Neuronal stem cell (in vitro differentiated cells): ENCODE measurements around the gene SAG.
"Not testable (repeated sequence)": the region's sequence is repeated elsewhere in the genome, so short reads cannot be mapped to it uniquely, and the experiment has no call there.

Experiments
- DNase-seq: peaks from one replicate; pipeline ENCODE4 v3.0.0-alpha.2; 2013; ENCODE audit warnings: low spot score
- H2AFZ ChIP-seq: one replicate; pipeline ENCODE4 v1.6.1; 2013; ENCODE audit warnings: mild to moderate bottlenecking, low read length, inconsistent platforms
- H2AK5ac ChIP-seq: 2 replicates; pipeline ENCODE4 v1.6.1; 2013; ENCODE audit warnings: low read depth, mild to moderate bottlenecking, inconsistent platforms, low read length, moderate library complexity, mixed read lengths
- H2BK120ac ChIP-seq: 2 replicates; pipeline ENCODE4 v1.6.1; 2013; ENCODE audit warnings: low read depth, mild to moderate bottlenecking, inconsistent platforms, low read length, moderate library complexity, mixed read lengths
- H2BK12ac ChIP-seq: one replicate; pipeline ENCODE4 v1.6.1; 2013; ENCODE audit warnings: low read length, inconsistent platforms
- H2BK15ac ChIP-seq: 2 replicates; pipeline ENCODE4 v1.6.1; 2013; ENCODE audit warnings: mild to moderate bottlenecking, low read length, inconsistent platforms, mixed read lengths
- H2BK5ac ChIP-seq: one replicate; pipeline ENCODE4 v1.6.1; 2013; ENCODE audit warnings: inconsistent platforms, mild to moderate bottlenecking, low read length, moderate library complexity
- H3K14ac ChIP-seq: one replicate; pipeline ENCODE4 v1.6.1; 2013; ENCODE audit warnings: low read length, inconsistent platforms
- H3K18ac ChIP-seq: 2 replicates; pipeline ENCODE4 v1.6.1; 2013; ENCODE audit warnings: low read length, inconsistent platforms
- H3K23ac ChIP-seq: 2 replicates; pipeline ENCODE4 v1.6.1; 2013; ENCODE audit warnings: low read depth, mild to moderate bottlenecking, mixed read lengths, low read length, inconsistent platforms; ENCODE audit not compliant: poor library complexity
- H3K27ac ChIP-seq: replicated peaks from 3 replicates; pipeline ENCODE4 v1.5.1; 2013; ENCODE audit warnings: low read length, inconsistent platforms
- H3K27me3 ChIP-seq, 3 experiments: 2 replicates each; pipeline ENCODE4 v1.6.1; 2013; ENCODE audit warnings: low read length in 3 of 3, mild to moderate bottlenecking in 2 of 3, inconsistent platforms in 1 of 3, low read depth in 1 of 3, mixed read lengths in 1 of 3, moderate library complexity in 1 of 3; ENCODE audit not compliant: control insufficient read depth in 3 of 3, insufficient read depth in 3 of 3
- H3K36me3 ChIP-seq, 2 donors: replicated peaks in 1 of 2; 2 replicates each; pipeline ENCODE4 v1.6.1; 2013; ENCODE audit warnings: low read length in 2 of 2; ENCODE audit not compliant: control insufficient read depth in 2 of 2, insufficient read depth in 2 of 2
- H3K4ac ChIP-seq: 2 replicates; pipeline ENCODE4 v1.6.1; 2013; ENCODE audit warnings: inconsistent platforms, mild to moderate bottlenecking, low read length, moderate library complexity
- H3K4me1 ChIP-seq, 2 donors: 1 replicate in 1 of 2; 2 replicates in 1 of 2; pipeline ENCODE4 v1.6.1; 2013; ENCODE audit warnings: low read length in 2 of 2, low read depth in 1 of 2; ENCODE audit not compliant: control insufficient read depth in 2 of 2, insufficient read depth in 1 of 2
- H3K4me2 ChIP-seq: one replicate; pipeline ENCODE4 v1.6.1; 2013; ENCODE audit warnings: mild to moderate bottlenecking, low read length, inconsistent platforms; ENCODE audit not compliant: insufficient read depth, poor library complexity, severe bottlenecking
- H3K4me3 ChIP-seq, 2 donors: 2 replicates each; pipeline ENCODE4 v1.5.1; 2013; ENCODE audit warnings: low read length in 2 of 2, mild to moderate bottlenecking in 2 of 2, inconsistent platforms in 1 of 2, moderate library complexity in 1 of 2
- H3K79me1 ChIP-seq: one replicate; pipeline ENCODE4 v1.6.1; 2013; ENCODE audit warnings: low read depth, mild to moderate bottlenecking, inconsistent platforms, low read length, moderate library complexity
- H3K9ac ChIP-seq: one replicate; pipeline ENCODE4 v1.6.1; 2013; ENCODE audit warnings: mild to moderate bottlenecking, low read depth, low read length, inconsistent platforms; ENCODE audit not compliant: poor library complexity
- H3K9me3 ChIP-seq, 2 donors: replicated peaks in 1 of 2; 2 replicates each; pipeline versions ENCODE3 to v1.6.1; 2013; ENCODE audit warnings: low read length in 2 of 2, mild to moderate bottlenecking in 2 of 2, inconsistent platforms in 1 of 2, low read depth in 1 of 2, mixed read lengths in 1 of 2, moderate library complexity in 1 of 2; ENCODE audit not compliant: control insufficient read depth in 2 of 2, insufficient read depth in 1 of 2
- H4K8ac ChIP-seq: one replicate; pipeline ENCODE4 v1.6.1; 2013; ENCODE audit warnings: low read depth, mild to moderate bottlenecking, inconsistent platforms, low read length, moderate library complexity
- H4K91ac ChIP-seq: one replicate; pipeline ENCODE4 v1.6.1; 2013; ENCODE audit warnings: low read length, low read depth, mild to moderate bottlenecking, inconsistent platforms; ENCODE audit not compliant: poor library complexity
- WGBS, 2 donors: extraction: QIAGEN DNeasy Blood & Tissue Kit; methylation state at CpG; one replicate each; pipeline ENCODE4 v1.1.7; 2013; ENCODE audit warnings: missing lambda C conversion rate in 2 of 2, mixed read lengths in 1 of 2; ENCODE audit not compliant: insufficient read length in 2 of 2, insufficient replicate concordance in 1 of 2; ENCODE audit errors: extremely low coverage in 2 of 2; 5-methylcytosine and 5-hydroxymethylcytosine counted together

SAG gene

DNA sequence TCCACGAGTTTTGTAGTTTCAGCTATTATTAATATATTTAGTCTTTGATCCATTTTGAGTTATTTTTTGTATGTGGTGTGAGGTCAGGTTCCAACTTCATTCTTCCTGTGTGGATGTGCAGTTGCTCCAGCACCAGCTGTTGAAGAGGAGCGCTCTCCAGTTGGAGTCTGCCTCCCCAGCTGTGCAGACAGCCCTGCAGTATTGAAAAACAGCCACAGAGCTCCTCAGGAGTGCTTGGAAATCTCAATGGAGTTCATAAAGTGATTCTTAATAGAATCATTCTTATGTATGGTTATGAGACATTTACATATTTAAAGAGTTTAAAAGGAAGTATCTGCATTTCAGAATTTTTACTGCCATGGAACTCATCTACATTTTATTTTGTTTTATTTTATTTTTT, 64.0 kb downstream of the SAG start:
- no peak overlapping the region for H3K9ac ChIP-seq
- peaks cover 0 to 10% of the 10 kb centered on the region in 2 donors for H3K36me3 ChIP-seq
- H3K23ac ChIP-seq, result no peak overlapping the region
- no peak overlapping the region for H2BK12ac ChIP-seq
- H2AK5ac ChIP-seq, result no peak overlapping the region
- H3K9me3 ChIP-seq, result peaks cover 0 to 7% of the 10 kb centered on the region in 2 donors
- H3K79me1 ChIP-seq, result no peaks in the 10 kb centered on the region
- no peak overlapping the region for H2BK120ac ChIP-seq
- WGBS, 2 donors, result no CpG with 5 or more reads among the region's 2 CpGs
- H3K18ac ChIP-seq, result no peak overlapping the region
- H3K27ac ChIP-seq, result no peak overlapping the region
- H4K8ac ChIP-seq, result no peak overlapping the region
- no peaks in the 10 kb centered on the region for H3K27me3 ChIP-seq
- no peak overlapping the region for H3K4me2 ChIP-seq
- H2BK15ac ChIP-seq, result no peak overlapping the region
- H3K4me3 ChIP-seq, result no peak overlapping the region
- H2AFZ ChIP-seq, result no peak overlapping the region
- no peak for DNase-seq
- H3K4ac ChIP-seq, result no peak overlapping the region
- no peak overlapping the region for H3K14ac ChIP-seq
- no peak overlapping the region for H2BK5ac ChIP-seq
- H3K4me1 ChIP-seq, result peaks cover 0 to 3% of the 10 kb centered on the region in 2 donors
- no peak overlapping the region for H4K91ac ChIP-seq

DNA sequence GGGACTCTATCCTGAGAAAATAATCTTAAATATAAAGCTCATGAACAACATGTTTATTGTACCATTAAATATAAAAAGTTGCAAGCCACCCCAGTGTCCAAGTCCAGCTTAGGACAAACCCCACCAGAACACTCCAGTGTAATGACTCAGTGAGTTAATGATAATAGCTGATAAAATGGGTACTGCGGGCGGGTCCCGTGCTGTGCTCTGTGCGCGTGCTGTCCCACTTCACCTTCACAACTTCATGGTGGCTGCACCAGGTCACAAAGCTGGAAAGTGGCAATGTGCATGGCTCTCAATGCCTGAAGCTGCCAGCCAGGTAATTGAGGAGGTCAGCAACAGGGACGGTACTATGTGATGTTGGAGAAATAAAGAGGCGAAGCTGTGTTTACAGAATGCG, 65.2 kb downstream of the SAG start:
- no peak overlapping the region for H3K23ac ChIP-seq
- no peak overlapping the region for H2BK12ac ChIP-seq
- no peaks in the 10 kb centered on the region for H3K27me3 ChIP-seq
- no peak overlapping the region for H3K4me2 ChIP-seq
- H2BK5ac ChIP-seq, result no peak overlapping the region
- peak overlapping the region in 1 of 2 donors; percentile 11 for H3K4me3 ChIP-seq
- no peak overlapping the region for H2AK5ac ChIP-seq
- H2AFZ ChIP-seq, result no peak overlapping the region
- no peak overlapping the region for H3K18ac ChIP-seq
- WGBS, 2 donors, result no CpG with 5 or more reads among the region's 8 CpGs
- DNase-seq, result no peak
- H3K4ac ChIP-seq, result no peak overlapping the region
- peaks cover 0 to 14% of the 10 kb centered on the region in 2 donors for H3K36me3 ChIP-seq
- no peak overlapping the region for H4K8ac ChIP-seq
- H4K91ac ChIP-seq, result no peak overlapping the region
- H2BK120ac ChIP-seq, result no peak overlapping the region
- no peak overlapping the region for H3K9ac ChIP-seq
- H3K9me3 ChIP-seq, result peaks cover 0 to 7% of the 10 kb centered on the region in 2 donors
- peaks cover 0 to 3% of the 10 kb centered on the region in 2 donors for H3K4me1 ChIP-seq
- H3K14ac ChIP-seq, result no peak overlapping the region
- no peaks in the 10 kb centered on the region for H3K79me1 ChIP-seq
- H3K27ac ChIP-seq, result no peak overlapping the region
- H2BK15ac ChIP-seq, result no peak overlapping the region

GRCh38 chr2:233373316-233373715, 65.7 kb downstream of the SAG start:
- Histone ChIP-seq H3K9me3 (peaks cover 0 to 7% of the 10 kb centered on the region in 2 donors), H3K27me3 (no peaks in the 10 kb centered on the region), H3K79me1 (no peaks in the 10 kb centered on the region), H3K27ac (no peak overlapping the region), H4K91ac (no peak overlapping the region), H3K14ac (no peak overlapping the region), H2AK5ac (no peak overlapping the region), H3K4me3 (no peak overlapping the region), H3K4me1 (peaks cover 0 to 3% of the 10 kb centered on the region in 2 donors), H2BK5ac (no peak overlapping the region), H3K36me3 (peaks cover 0 to 14% of the 10 kb centered on the region in 2 donors), H3K23ac (no peak overlapping the region), H2BK120ac (no peak overlapping the region), H4K8ac (no peak overlapping the region), H3K4ac (no peak overlapping the region), H3K18ac (no peak overlapping the region), H2AFZ (no peak overlapping the region), H3K4me2 (no peak overlapping the region), H2BK12ac (no peak overlapping the region), H3K9ac (no peak overlapping the region), H2BK15ac (no peak overlapping the region)
- WGBS, 2 donors, result 100% methylated on average over 1 of the region's 5 CpGs; no CpG with 5 or more reads in 1 of the 2 donors
- DNase-seq, result no peak

DNA sequence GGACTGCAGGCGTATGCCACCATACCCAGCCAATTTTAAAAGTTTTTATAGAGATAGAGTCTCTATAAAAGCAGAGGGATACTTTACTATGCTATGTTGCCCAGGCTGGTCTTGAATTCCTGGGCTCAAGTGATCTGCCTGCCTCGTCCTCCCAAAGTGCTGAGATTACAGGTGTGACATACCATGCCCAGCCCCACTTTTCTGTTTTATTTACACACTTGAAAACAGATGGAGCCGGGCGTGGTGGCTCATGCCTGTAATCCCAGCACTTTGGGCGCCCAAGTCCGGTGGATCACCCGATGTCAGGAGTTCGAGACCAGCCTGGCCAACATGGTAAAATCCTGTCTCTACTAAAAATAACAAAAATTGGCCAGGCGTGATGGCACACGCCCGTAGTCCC, 67.2 kb downstream of the SAG start:
- H2BK5ac ChIP-seq, DNase-seq, H3K14ac ChIP-seq, H3K27ac ChIP-seq, H3K4ac ChIP-seq, H3K9me3 ChIP-seq, H3K4me2 ChIP-seq, H3K4me3 ChIP-seq, H2BK120ac ChIP-seq, H3K9ac ChIP-seq, H3K23ac ChIP-seq, H3K4me1 ChIP-seq, H4K91ac ChIP-seq, H2AFZ ChIP-seq, H3K79me1 ChIP-seq, H3K27me3 ChIP-seq, H2BK15ac ChIP-seq, H4K8ac ChIP-seq, H3K18ac ChIP-seq, H2BK12ac ChIP-seq, H2AK5ac ChIP-seq: not testable (repeated sequence)
- peaks cover 0 to 14% of the 10 kb centered on the region in 2 donors for H3K36me3 ChIP-seq
- WGBS, 2 donors, result no CpG with 5 or more reads among the region's 11 CpGs
